Panc1 (cell line): ENCODE measurements around the gene SENP5.

Experiments used
- TF ChIP-seq, protein P1 (sequence below): fragments of 450-650 bp; IDR thresholded peaks from 2 replicates; pipeline ENCODE4 v1.5.1; 2017; ENCODE audit warnings: mild to moderate bottlenecking
- TF ChIP-seq, protein P2 (sequence below), 2 experiments: IDR thresholded peaks; 2 replicates each; pipeline ENCODE4 v1.6.1; 2011 to 2012; ENCODE audit warnings: low read depth in 2 of 2, control low read depth in 1 of 2, low read length in 1 of 2, mild to moderate bottlenecking in 1 of 2, moderate library complexity in 1 of 2; ENCODE audit not compliant: insufficient read depth in 1 of 2

DNA sequence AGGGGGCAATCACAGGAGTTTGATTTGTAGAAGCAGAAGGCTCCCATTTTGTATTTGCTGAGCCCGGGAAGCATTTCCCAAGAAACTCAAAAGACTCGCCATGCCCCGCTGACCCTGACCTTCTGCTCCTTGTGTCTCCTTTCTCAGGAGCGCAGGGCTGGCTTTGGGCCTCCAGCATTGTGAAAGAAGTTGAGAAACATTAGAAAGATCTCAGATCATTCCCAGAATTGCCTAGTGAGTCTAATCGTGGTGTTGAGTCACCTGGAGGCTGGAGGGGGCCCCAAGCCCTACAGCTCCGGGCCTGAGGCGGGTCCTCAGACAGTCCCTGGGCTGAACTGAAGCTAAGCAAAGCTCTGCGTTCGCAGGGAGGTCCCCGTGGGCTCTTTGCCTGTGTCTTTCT lies 111.8 kb downstream of the SENP5 start:
- TF ChIP-seq, protein P1, sequence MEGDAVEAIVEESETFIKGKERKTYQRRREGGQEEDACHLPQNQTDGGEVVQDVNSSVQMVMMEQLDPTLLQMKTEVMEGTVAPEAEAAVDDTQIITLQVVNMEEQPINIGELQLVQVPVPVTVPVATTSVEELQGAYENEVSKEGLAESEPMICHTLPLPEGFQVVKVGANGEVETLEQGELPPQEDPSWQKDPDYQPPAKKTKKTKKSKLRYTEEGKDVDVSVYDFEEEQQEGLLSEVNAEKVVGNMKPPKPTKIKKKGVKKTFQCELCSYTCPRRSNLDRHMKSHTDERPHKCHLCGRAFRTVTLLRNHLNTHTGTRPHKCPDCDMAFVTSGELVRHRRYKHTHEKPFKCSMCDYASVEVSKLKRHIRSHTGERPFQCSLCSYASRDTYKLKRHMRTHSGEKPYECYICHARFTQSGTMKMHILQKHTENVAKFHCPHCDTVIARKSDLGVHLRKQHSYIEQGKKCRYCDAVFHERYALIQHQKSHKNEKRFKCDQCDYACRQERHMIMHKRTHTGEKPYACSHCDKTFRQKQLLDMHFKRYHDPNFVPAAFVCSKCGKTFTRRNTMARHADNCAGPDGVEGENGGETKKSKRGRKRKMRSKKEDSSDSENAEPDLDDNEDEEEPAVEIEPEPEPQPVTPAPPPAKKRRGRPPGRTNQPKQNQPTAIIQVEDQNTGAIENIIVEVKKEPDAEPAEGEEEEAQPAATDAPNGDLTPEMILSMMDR = no peak
- TF ChIP-seq, protein P2, sequence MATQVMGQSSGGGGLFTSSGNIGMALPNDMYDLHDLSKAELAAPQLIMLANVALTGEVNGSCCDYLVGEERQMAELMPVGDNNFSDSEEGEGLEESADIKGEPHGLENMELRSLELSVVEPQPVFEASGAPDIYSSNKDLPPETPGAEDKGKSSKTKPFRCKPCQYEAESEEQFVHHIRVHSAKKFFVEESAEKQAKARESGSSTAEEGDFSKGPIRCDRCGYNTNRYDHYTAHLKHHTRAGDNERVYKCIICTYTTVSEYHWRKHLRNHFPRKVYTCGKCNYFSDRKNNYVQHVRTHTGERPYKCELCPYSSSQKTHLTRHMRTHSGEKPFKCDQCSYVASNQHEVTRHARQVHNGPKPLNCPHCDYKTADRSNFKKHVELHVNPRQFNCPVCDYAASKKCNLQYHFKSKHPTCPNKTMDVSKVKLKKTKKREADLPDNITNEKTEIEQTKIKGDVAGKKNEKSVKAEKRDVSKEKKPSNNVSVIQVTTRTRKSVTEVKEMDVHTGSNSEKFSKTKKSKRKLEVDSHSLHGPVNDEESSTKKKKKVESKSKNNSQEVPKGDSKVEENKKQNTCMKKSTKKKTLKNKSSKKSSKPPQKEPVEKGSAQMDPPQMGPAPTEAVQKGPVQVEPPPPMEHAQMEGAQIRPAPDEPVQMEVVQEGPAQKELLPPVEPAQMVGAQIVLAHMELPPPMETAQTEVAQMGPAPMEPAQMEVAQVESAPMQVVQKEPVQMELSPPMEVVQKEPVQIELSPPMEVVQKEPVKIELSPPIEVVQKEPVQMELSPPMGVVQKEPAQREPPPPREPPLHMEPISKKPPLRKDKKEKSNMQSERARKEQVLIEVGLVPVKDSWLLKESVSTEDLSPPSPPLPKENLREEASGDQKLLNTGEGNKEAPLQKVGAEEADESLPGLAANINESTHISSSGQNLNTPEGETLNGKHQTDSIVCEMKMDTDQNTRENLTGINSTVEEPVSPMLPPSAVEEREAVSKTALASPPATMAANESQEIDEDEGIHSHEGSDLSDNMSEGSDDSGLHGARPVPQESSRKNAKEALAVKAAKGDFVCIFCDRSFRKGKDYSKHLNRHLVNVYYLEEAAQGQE (IDR thresholded peaks at IDR 0.05; ENCODE audit: insufficient read depth in 1 of 2, low read depth in 2 of 2, low read length in 1 of 2) = no peak
